OCI-LY7 (cell line): ENCODE data around the gene CPHXL2. TPM values are rescaled to one million over a fixed set of nuclear protein-coding genes. Genes with fewer than 3 reads are reported as not detected.

Source experiments
- BruUV-seq: library from RNA; stranded (reverse); fragments of 400-500 nt; replicated peaks from 2 replicates; lab custom pipeline; 2021; lab: Mats Ljungman, UMichigan
- CTCF ChIA-PET: fragments of 300-600 bp; sonication (Branson Sonifier 250); formaldehyde crosslinking; loops from one replicate; lab custom pipeline; 2022; ENCODE audit warnings: antibody characterized with exemption; ENCODE audit not compliant: unreplicated experiment; lab: Charles Lee
- POLR2A ChIA-PET: fragments of 300-600 bp; sonication (Branson Sonifier 250); formaldehyde crosslinking; loops from one replicate; lab custom pipeline; 2022; ENCODE audit warnings: antibody characterized with exemption; lab: Charles Lee
- DNase-seq: peaks from one replicate; pipeline ENCODE4 v3.0.0-alpha.2; 2015; ENCODE audit warnings: low spot score
- H2AFZ ChIP-seq: fragments of 200-600 bp; sonication (generic), shearing (Covaris generic); 2 replicates; pipeline ENCODE4 v1.6.1; 2014; ENCODE audit warnings: mild to moderate bottlenecking, antibody characterized with exemption, low read length, moderate library complexity
- H3K27ac ChIP-seq: fragments of 200-600 bp; sonication (generic); 2 replicates; pipeline ENCODE4 v1.5.1; 2014; ENCODE audit warnings: mixed run types, low read depth, mild to moderate bottlenecking, moderate library complexity, low read length, inconsistent platforms; ENCODE audit not compliant: poor library complexity, severe bottlenecking
- H3K36me3 ChIP-seq: fragments of 200-600 bp; sonication (generic); 2 replicates; pipeline ENCODE4 v1.6.1; 2014; ENCODE audit warnings: mild to moderate bottlenecking, antibody characterized with exemption, low read length, moderate library complexity, mixed read lengths; ENCODE audit not compliant: insufficient read depth
- H3K4me1 ChIP-seq: fragments of 200-600 bp; sonication (generic); 2 replicates; pipeline ENCODE4 v1.5.1; 2014; ENCODE audit warnings: mild to moderate bottlenecking, low read length; ENCODE audit not compliant: insufficient read depth, poor library complexity, severe bottlenecking
- H3K4me2 ChIP-seq: fragments of 200-600 bp; sonication (generic); 2 replicates; pipeline ENCODE4 v1.6.1; 2014; ENCODE audit warnings: mild to moderate bottlenecking, low read length
- H3K4me3 ChIP-seq: fragments of 200-600 bp; sonication (generic); 2 replicates; pipeline ENCODE4 v1.5.1; 2014; ENCODE audit warnings: mild to moderate bottlenecking, low read depth, low read length; ENCODE audit not compliant: poor library complexity, severe bottlenecking
- H3K79me2 ChIP-seq: fragments of 200-600 bp; sonication (generic); 2 replicates; pipeline ENCODE4 v1.6.1; 2016; ENCODE audit warnings: low read depth, mild to moderate bottlenecking, low read length, moderate library complexity, mixed read lengths; ENCODE audit not compliant: insufficient read depth
- H3K9me2 ChIP-seq: fragments of 200-600 bp; sonication (generic); 2 replicates; pipeline ENCODE4 v1.6.1; 2016; ENCODE audit warnings: mild to moderate bottlenecking, low read length, mixed read lengths; ENCODE audit not compliant: insufficient read depth
- H3K9me3 ChIP-seq: fragments of 200-600 bp; sonication (generic); 2 replicates; pipeline ENCODE4 v1.6.1; 2014; ENCODE audit warnings: mild to moderate bottlenecking, mixed run types, low read length, mixed read lengths
- H4K20me1 ChIP-seq: fragments of 200-600 bp; sonication (generic); 2 replicates; pipeline ENCODE4 v1.6.1; 2014; ENCODE audit warnings: mild to moderate bottlenecking, antibody characterized with exemption, low read length, moderate library complexity, mixed read lengths; ENCODE audit not compliant: insufficient read depth
- CTCF ChIP-seq: fragments of 200-600 bp; sonication (generic); conservative IDR thresholded peaks from 2 replicates; pipeline ENCODE4 v1.5.1; 2014; ENCODE audit warnings: mild to moderate bottlenecking, antibody characterized with exemption, low read length, moderate library complexity, mixed read lengths
- EZH2phosphoT487 ChIP-seq: fragments of 200-600 bp; sonication (generic); IDR thresholded peaks from 2 replicates; pipeline ENCODE4 v1.6.1; 2018; ENCODE audit warnings: low read depth, borderline replicate concordance, mild to moderate bottlenecking, mixed run types, antibody characterized with exemption, low read length, moderate library complexity, mixed read lengths
- intact Hi-C: fragments of 100-400 bp; cut with micrococcal nuclease; formaldehyde crosslinking; loops from one replicate; pipeline ENCODE4 v1.10.0; 2022; ENCODE audit not compliant: unreplicated experiment
- total RNA-seq, 2 experiments: library from RNA; depleted of rRNA in 1 of 2; stranded (reverse); fragments of >200 nt in 1 of 2; shearing (Covaris generic) in 1 of 2; gene quantifications; 2 replicates each; pipeline ENCODE4 v1.2.3, GENCODE V29; 2014 to 2022

Gene CPHXL2
- total RNA-seq, 2 experiments from 2014 or later, result not detected

- ChIA-PET CTCF (interaction anchor here (0.6 to 1.7 kb wide), 3 partner anchors 32 to 933 kb away, joined by 3 to 9 read pairs (median 4); no protein-coding TSS in a partner anchor), POLR2A (interaction anchor here (0.7 to 3.4 kb wide), 9 partner anchors 12 to 141 kb away, joined by 3 to 26 read pairs (median 5); partner anchors contain the start of genes GABARAPL2, KARS1 and TERF2IP)
Observed at GRCh38 chr16:75622761-75623605, 53.8 kb downstream of the CPHXL2 start, which contains the start of gene ADAT1. Gene ADAT1 (minus strand): TSS chr16:75623281. CDS start chr16:75620799, 2,482 bp downstream.

GRCh38 chr16:75621170-75621477, 55.7 kb downstream of the CPHXL2 start:
- H3K4me2 ChIP-seq, result peak overlapping the region; percentile 94
- peaks cover 63% of the 10 kb centered on the region for H3K36me3 ChIP-seq
- H3K27ac ChIP-seq, result no peak overlapping the region
- TF ChIP-seq EZH2phosphoT487 (no peak), CTCF (peak; percentile 89)
- peak overlapping the region; percentile 82 for H3K4me3 ChIP-seq
- no peaks in the 10 kb centered on the region for H3K9me2 ChIP-seq
- H3K4me1 ChIP-seq, result peaks cover 22% of the 10 kb centered on the region
- peak; percentile 64 for DNase-seq
- H3K79me2 ChIP-seq, result peaks cover 20% of the 10 kb centered on the region; the same call in 1 of the 2 replicates
- BruUV-seq, result no TSS peak
- POLR2A ChIA-PET, result interaction anchor here (0.6 to 3.4 kb wide), 11 partner anchors 8 to 1067 kb away, joined by 3 to 26 read pairs (median 4); partner anchors contain the start of genes GABARAPL2, KARS1 and TERF2IP
- H4K20me1 ChIP-seq, result no peaks in the 10 kb centered on the region
- intact Hi-C loops, result loop anchor here (1.0 kb wide), 1 partner anchor 65 kb away; the partner anchor contains the start of gene TMEM231
- no peak overlapping the region for H2AFZ ChIP-seq
- no peaks in the 10 kb centered on the region for H3K9me3 ChIP-seq
- CTCF ChIA-PET, result interaction anchor here (1.0 to 1.1 kb wide), 3 partner anchors 65 to 143 kb away, joined by 3 to 6 read pairs (median 3); partner anchors contain the start of gene TMEM231

More at GRCh38 chr16:75622761-75623605, 53.8 kb downstream of the CPHXL2 start, which contains the start of gene ADAT1:
- intact Hi-C loops, result loop anchor here (1.0 to 2.0 kb wide), 5 partner anchors 24 to 158 kb away; partner anchors contain the start of genes KARS1, TERF2IP and TMEM170A
- peaks cover 20% of the 10 kb centered on the region; the same call in 1 of the 2 replicates for H3K79me2 ChIP-seq
- H3K27ac ChIP-seq, result peak within 1 kb of the TSS; percentile 59
- peak; percentile 98 for DNase-seq
- H3K9me3 ChIP-seq, result no peaks in the 10 kb centered on the region
- H2AFZ ChIP-seq, result peak within 1 kb of the TSS; percentile 87; the same call in 1 of the 2 replicates
- TSS peak; percentile 87 for BruUV-seq
- peak within 1 kb of the TSS; percentile 94 for H3K4me2 ChIP-seq
- H3K36me3 ChIP-seq, result peaks cover 63% of the 10 kb centered on the region
- H3K9me2 ChIP-seq, result no peaks in the 10 kb centered on the region
- peaks cover 22% of the 10 kb centered on the region for H3K4me1 ChIP-seq
- H3K4me3 ChIP-seq, result peak within 1 kb of the TSS; percentile 82
- TF ChIP-seq CTCF (no peak), EZH2phosphoT487 (no peak)
- H4K20me1 ChIP-seq, result no peaks in the 10 kb centered on the region
